HEK293 (cell line): ENCODE measurements around the gene NANOGP8.

Source experiments
- CTCF ChIP-seq: fragments of 450-650 bp; formaldehyde crosslinking; IDR thresholded peaks from 2 replicates; pipeline ENCODE4 v1.5.1; 2016; ENCODE audit warnings: missing biosample characterization, missing genetic modification characterization
- KLF16 ChIP-seq: fragments of 450-650 bp; formaldehyde crosslinking; IDR thresholded peaks from 2 replicates; pipeline ENCODE4 v1.5.1; 2017; ENCODE audit warnings: missing biosample characterization, missing genetic modification characterization
- ZNF501 ChIP-seq: fragments of 450-650 bp; formaldehyde crosslinking; IDR thresholded peaks from 2 replicates; pipeline ENCODE4 v1.5.1; 2016; ENCODE audit warnings: missing biosample characterization, missing genetic modification characterization

- no peak for TF ChIP-seq KLF16
- no peak for TF ChIP-seq ZNF501 (tag by site-specific recombination)
- no peak for TF ChIP-seq CTCF (tag by site-specific recombination)
These were observed 4.5 kb upstream of the NANOGP8 start for GRCh38 chr15:35089551-35089950.
